ENCODE results near the gene UBE4A.
"Not testable (repeated sequence)": the region's sequence is repeated elsewhere in the genome, so short reads cannot be mapped to it uniquely, and the experiment has no call there.

The UBE4A gene

GRCh38 chr11:118343248-118343647 lies 16.2 kb upstream of the UBE4A start:
- no peak for DNase-seq

GRCh38 chr11:118343981-118344515 lies 15.4 kb upstream of the UBE4A start, which contains the start of gene CD3G:
Gene CD3G (plus strand): TSS chr11:118344344. CDS start chr11:118344424, 80 bp downstream.
- DNase-seq: no peak

- no peak for DNase-seq
Observed at GRCh38 chr11:118349475-118349874, 9.9 kb upstream of the UBE4A start.

- DNase-seq: peak; percentile 65
Observed at GRCh38 chr11:118353084-118353710, 6.2 kb upstream of the UBE4A start.

- no peak for DNase-seq
Observed at GRCh38 chr11:118358071-118358470, 1.3 kb upstream of the UBE4A start.

DNA sequence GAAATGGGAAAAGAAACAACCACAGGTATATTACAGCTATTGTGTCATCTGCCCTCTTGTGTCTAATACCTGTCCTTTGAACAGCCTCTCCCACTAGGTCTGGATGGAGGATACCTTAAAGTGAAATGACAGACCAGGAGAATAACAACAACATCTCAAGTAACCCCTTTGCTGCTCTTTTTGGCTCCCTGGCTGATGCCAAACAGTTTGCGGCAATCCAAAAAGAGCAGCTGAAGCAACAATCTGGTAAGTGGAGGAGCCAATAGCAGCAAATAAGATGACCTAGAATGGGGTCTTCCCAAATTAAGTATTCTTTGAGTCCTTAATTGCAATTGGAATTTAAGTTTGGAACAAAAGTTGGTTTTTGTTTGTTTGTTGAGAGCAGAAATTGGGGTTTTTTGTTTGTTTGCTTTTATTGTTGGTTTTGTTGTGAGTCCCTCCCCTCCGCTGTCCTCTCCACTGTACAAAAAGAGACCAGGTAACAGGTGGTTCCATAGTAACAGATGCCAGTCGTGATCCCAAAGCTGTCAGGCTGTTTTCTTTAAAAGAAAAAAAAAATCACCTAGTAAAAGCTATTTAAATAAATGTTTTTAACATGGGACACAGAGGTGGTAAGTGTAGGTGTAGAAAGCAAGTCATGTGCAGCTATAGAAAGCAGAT lies 5.7 kb downstream of the UBE4A start:
- no peak for DNase-seq

DNA sequence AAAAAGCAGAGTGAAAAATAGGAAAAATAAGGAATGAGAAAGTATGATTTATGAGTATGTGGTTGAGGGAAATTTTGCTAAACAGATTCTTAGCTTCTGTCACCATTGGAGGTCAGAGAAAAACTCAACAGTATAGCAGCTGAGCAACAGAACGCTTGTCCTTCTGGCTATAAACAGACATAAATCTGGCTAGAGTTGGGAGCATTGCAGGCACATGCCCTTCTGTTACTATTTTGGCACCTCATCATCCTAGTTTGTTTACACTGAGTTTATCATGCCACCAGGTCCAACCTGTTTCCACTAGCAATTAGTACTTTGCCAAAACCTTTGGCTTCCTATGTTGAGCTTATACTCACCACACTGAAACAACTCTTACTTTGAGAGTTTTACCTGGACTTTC lies 6.9 kb downstream of the UBE4A start:
- DNase-seq: no peak

GRCh38 chr11:118370774-118371173 lies 11.4 kb downstream of the UBE4A start:
- DNase-seq: no peak

DNA sequence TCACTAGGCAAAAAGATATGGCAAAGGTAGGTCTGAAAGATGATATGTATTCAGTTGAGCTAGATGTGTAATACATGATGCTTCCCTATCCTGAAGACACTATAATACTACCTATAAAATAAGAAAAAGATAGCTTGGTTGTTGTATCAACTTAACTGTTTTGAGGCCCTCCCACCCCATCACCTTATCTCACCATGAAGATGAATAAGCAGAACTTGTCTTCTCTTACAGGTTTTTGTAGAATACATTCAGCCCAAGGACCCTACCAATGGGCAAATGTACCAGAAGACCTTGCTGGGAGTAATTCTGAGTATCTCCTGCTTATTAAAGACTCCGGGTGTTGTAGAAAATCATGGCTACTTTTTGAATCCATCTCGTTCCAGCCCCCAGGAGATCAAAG lies 13.9 kb downstream of the UBE4A start:
- no peak for DNase-seq

DNA sequence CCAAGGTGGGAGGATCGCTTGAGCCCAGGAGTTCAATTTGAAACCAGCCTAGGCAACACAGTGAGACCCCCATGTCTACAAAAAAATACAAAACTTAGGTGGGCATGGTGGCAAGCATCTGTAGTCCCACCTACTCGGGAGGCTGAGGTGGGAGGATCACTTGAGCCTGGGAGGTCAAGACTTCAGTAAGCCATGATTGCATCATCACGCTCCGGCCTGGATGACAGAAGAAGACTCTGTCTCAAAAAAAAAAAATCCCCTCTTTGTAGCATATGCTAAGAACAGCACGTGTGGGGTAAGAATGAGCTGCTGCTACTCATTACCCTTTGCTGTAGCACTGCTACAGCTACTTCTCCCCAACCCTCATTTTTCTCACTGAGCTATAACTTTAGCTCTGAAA lies 14.5 kb downstream of the UBE4A start:
- DNase-seq: no peak

DNA sequence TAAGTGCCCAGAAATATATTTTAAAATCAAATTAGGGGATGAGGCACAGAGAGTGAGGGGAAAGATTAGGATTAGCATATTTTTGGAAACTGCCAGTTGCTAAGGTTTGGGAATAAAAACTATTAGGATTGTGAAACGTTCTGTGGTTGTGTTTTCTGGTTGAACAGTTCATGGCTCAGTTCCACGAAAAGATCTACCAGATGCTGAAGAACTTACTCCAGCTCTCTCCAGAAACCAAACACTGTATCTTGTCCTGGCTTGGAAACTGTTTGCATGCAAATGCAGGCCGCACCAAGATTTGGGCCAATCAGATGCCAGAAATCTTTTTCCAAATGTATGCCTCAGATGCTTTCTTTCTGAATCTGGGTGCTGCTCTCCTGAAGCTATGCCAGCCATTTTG lies 15.3 kb downstream of the UBE4A start:
- DNase-seq: no peak

GRCh38 chr11:118375978-118376377 lies 16.6 kb downstream of the UBE4A start:
- DNase-seq: no peak

DNA sequence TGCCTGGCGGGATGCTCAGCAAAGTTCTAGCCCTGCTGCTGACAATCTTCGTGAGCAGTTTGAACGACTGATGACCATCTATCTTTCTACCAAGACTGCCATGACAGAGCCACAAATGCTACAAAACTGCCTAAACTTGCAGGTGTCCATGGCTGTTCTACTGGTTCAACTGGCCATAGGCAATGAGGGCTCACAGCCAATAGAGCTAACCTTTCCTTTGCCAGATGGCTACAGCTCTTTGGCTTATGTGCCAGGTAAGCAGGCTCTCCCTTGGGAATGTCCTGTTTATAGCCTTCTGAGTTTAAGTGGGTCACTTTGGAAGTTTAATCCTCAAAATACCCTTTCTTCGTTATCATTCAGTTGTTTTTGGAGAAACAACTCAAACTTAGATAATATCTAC lies 20.1 kb downstream of the UBE4A start:
- no peak for DNase-seq

- DNase-seq: no peak
Observed at GRCh38 chr11:118380571-118380970, 21.2 kb downstream of the UBE4A start.

DNA sequence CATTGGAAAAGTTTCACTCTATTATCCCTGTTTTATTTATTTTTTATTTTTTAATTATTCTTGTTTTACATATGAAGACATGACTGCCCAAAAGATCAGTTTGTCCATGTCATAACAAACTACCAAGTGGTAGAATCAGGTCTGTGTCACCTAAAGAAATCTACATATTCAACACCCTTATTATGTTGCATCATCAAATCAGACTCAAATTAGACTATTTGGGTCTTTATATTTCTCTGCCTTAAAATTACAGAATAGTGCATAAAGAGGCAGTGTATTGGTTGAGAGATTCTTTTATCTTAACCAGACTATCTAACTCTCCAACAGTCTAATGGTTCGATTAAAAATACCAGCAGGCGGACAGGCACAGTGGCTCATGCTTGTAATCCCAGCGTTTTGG lies 23.6 kb downstream of the UBE4A start:
- DNase-seq: no peak

GRCh38 chr11:118383657-118384056 lies 24.3 kb downstream of the UBE4A start:
- no peak for DNase-seq

GRCh38 chr11:118396097-118396501 lies 36.7 kb downstream of the UBE4A start:
- DNase-seq: no peak

- no peak for DNase-seq
Observed at GRCh38 chr11:118397448-118397847, 38.0 kb downstream of the UBE4A start.

- peak; percentile 13 for DNase-seq
Observed at GRCh38 chr11:118398791-118399559, 39.6 kb downstream of the UBE4A start.

DNA sequence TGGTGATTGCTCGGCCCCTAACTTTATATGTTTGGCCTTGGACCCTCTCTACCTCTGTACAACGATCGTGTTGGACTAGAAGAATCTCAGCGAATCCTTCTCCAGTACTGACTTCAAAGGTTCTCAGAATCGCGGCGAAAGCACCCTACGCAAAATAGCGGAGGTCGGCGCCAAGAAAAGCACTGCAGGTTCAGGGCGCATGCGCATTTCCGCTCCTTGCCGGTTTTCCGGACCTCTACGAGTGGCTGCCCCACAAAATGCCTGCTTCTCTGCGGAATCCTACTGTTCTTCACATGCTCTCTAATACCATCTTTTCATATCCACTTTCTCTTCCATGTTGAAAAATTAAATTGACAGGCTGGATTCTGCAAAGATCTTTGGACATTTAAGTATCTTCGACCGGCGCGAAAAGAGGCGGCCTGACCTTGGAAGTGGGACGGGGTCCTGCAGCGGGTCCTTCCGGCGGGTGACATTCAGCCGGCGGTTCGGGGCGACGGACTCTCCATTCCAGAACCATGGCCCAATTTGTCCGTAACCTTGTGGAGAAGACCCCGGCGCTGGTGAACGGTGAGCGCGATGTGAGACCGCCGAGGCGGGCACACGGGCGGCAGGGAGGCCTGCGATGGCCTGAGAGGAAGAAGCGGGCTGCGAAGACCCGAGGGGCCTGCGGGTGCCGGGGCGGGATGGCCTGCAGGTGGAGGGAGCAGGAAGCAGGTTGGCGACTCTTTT lies 41.9 kb downstream of the UBE4A start, which contains the start of gene ATP5MG:
Gene ATP5MG, plus strand, starts transcription at position 456 of the 729 bp plus-strand sequence. Its CDS starts 60 bp downstream, at position 516.
- peak; percentile 93 for DNase-seq

GRCh38 chr11:118401880-118402590 lies 42.6 kb downstream of the UBE4A start:
- peak; percentile 11 for DNase-seq

- DNase-seq: not testable (repeated sequence)
Observed at GRCh38 chr11:118402594-118402993, 43.2 kb downstream of the UBE4A start.

Measured in hematopoietic multipotent progenitor cell treated with erythropoietin and hydrocortisone succinate and interleukin-3 and kit ligand, for 8 days (in vitro differentiated cells).